Uterus (tissue), 2 donors: Measurements from ENCODE around the gene DOCK1.

ENCODE experiments used
- CTCF ChIP-seq, 4 experiments: fragments of 200-600 bp in 2 of 4; fragments of 450-650 bp in 2 of 4; sonication (generic) in 2 of 4; IDR thresholded peaks; one replicate each; pipeline ENCODE4 v1.5.1; 2016 to 2019; ENCODE audit warnings: antibody characterized with exemption in 4 of 4, mild to moderate bottlenecking in 2 of 4, moderate library complexity in 1 of 4
- POLR2A ChIP-seq, 2 donors: fragments of 450-650 bp; IDR thresholded peaks; one replicate each; pipeline ENCODE4 v1.6.1; 2016; ENCODE audit warnings: antibody characterized with exemption in 2 of 2, mild to moderate bottlenecking in 1 of 2, moderate library complexity in 1 of 2

- TF ChIP-seq CTCF (IDR thresholded peaks at IDR 0.05) (no peak), POLR2A (IDR thresholded peaks at IDR 0.05) (no peak)
These were observed 1.6 kb downstream of the DOCK1 start for GRCh38 chr10:126906704-126907422.
